Measurements from ENCODE around the gene RTP1.
"Not testable (repeated sequence)": the region's sequence is repeated elsewhere in the genome, so short reads cannot be mapped to it uniquely, and the experiment has no call there.

DNA sequence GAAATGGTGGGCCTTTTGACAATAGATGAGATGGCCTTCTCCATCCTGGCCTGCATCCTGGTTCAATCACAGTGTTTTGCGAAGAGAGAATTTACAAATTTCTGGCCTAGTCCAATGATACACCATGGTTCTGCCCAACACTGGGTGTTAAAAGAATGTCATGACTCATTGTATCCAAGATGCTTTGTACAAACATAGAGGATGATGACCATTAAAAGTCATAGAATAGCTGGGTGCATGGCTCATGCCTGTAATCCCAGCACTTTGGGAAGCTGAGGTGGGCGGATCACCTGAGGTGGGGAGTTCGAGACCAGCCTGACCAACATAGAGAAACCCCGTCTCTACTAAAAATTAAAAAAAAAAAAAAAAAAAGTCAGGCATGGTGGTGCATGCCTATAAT is 41.5 kb downstream of the RTP1 start:
- not testable (repeated sequence) for TF ChIP-seq CTCF (IDR thresholded peaks at IDR 0.05 in 4 of 5, conservative IDR thresholded peaks at IDR 0.05 in 1 of 5); POLR2A (IDR thresholded peaks at IDR 0.05)

Measured in gastrocnemius medialis (tissue), 4 donors.